Activated CD4-positive, alpha-beta memory T cell treated with anti-CD3 and anti-CD28 coated beads for 36 hours (primary cell): ENCODE results near the gene KCNA3. TPM values are rescaled to one million over a fixed set of nuclear protein-coding genes. Genes with fewer than 3 reads are reported as not detected.

Source experiments
- CTCF ChIA-PET: fragments of 350-600 bp; sonication (Branson Sonifier 250); formaldehyde crosslinking; loops from one replicate; lab custom pipeline; 2021; ENCODE audit warnings: antibody characterized with exemption, inconsistent platforms; lab: Charles Lee
- POLR2A ChIA-PET: fragments of 350-600 bp; sonication (Branson Sonifier 250); formaldehyde crosslinking; loops from one replicate; lab custom pipeline; 2021; ENCODE audit warnings: antibody characterized with exemption; lab: Charles Lee
- DNase-seq: peaks from one replicate; pipeline ENCODE4 v3.0.0-alpha.2; 2020
- H3K27ac Mint-ChIP-seq: one replicate; pipeline ENCODE4 v1.8.0; 2021; ENCODE audit warnings: mixed read lengths
- H3K27me3 Mint-ChIP-seq: one replicate; pipeline ENCODE4 v1.8.0; 2021; ENCODE audit warnings: mixed read lengths
- H3K36me3 Mint-ChIP-seq: one replicate; pipeline ENCODE4 v1.8.0; 2021; ENCODE audit warnings: mixed read lengths
- H3K4me1 Mint-ChIP-seq: one replicate; pipeline ENCODE4 v1.8.0; 2021; ENCODE audit warnings: low read depth, mixed read lengths
- H3K4me3 Mint-ChIP-seq: one replicate; pipeline ENCODE4 v1.8.0; 2021; ENCODE audit warnings: mild to moderate bottlenecking, mixed read lengths
- H3K9me3 Mint-ChIP-seq: one replicate; pipeline ENCODE4 v1.8.0; 2021; ENCODE audit warnings: mixed read lengths
- intact Hi-C: fragments of 100-400 bp; cut with micrococcal nuclease; formaldehyde crosslinking; loops from one replicate; pipeline ENCODE4 v1.15.1; 2023
- total RNA-seq, 2 experiments: library from RNA; stranded (reverse); gene quantifications; one replicate each; pipeline ENCODE4 v1.2.3, GENCODE V29; 2021

Gene KCNA3
- total RNA-seq: 10 to 100 TPM; 25.2 to 25.6 TPM

- peak; percentile 72 for DNase-seq
- intact Hi-C loops: loop anchor here (5.0 kb wide), 2 partner anchors 288 to 337 kb away; partner anchors contain the start of genes LRIF1 and RBM15
- H3K36me3 Mint-ChIP-seq: peaks cover 40% of the 10 kb centered on the region
- peaks cover 29% of the 10 kb centered on the region for H3K4me1 Mint-ChIP-seq
- H3K4me3 Mint-ChIP-seq: peak within 1 kb of the TSS; percentile 95
- POLR2A ChIA-PET: interaction anchor here (1.0 to 7.7 kb wide), 6 partner anchors 12 to 200 kb away, joined by 4 to 92 read pairs (median 18); partner anchors contain the start of gene CD53
- H3K27me3 Mint-ChIP-seq: no peaks in the 10 kb centered on the region
- no peaks in the 10 kb centered on the region for H3K9me3 Mint-ChIP-seq
- peak within 1 kb of the TSS; percentile 97 for H3K27ac Mint-ChIP-seq
- CTCF ChIA-PET: interaction anchor here (0.7 to 2.8 kb wide), 8 partner anchors 12 to 107 kb away, joined by 3 to 14 read pairs (median 6); no protein-coding TSS in a partner anchor
Observed at GRCh38 chr1:110674337-110675059, at the start of gene KCNA3. TSS of gene KCNA3 (minus strand) at chr1:110674940. CDS start at chr1:110674809, 131 bp downstream.

- Mint-ChIP-seq H3K27ac (no peak overlapping the region), H3K36me3 (no peaks in the 10 kb centered on the region), H3K4me3 (no peak overlapping the region), H3K4me1 (peaks cover 19% of the 10 kb centered on the region), H3K9me3 (no peaks in the 10 kb centered on the region), H3K27me3 (no peaks in the 10 kb centered on the region)
- CTCF ChIA-PET: no interaction called here
- DNase-seq: no peak
- intact Hi-C loops: no loop called here
- POLR2A ChIA-PET: no interaction called here
Observed at GRCh38 chr1:110722807-110723206, 48.1 kb upstream of the KCNA3 start.

GRCh38 chr1:110719908-110720307 lies 45.2 kb upstream of the KCNA3 start:
- Mint-ChIP-seq H3K9me3 (no peaks in the 10 kb centered on the region), H3K27me3 (no peaks in the 10 kb centered on the region), H3K4me1 (no peaks in the 10 kb centered on the region), H3K4me3 (no peak overlapping the region), H3K27ac (no peak overlapping the region), H3K36me3 (no peaks in the 10 kb centered on the region)
- POLR2A ChIA-PET: no interaction called here
- CTCF ChIA-PET: no interaction called here
- intact Hi-C loops: no loop called here
- no peak for DNase-seq

- Mint-ChIP-seq H3K27me3 (no peaks in the 10 kb centered on the region), H3K27ac (no peak overlapping the region), H3K4me1 (no peaks in the 10 kb centered on the region), H3K9me3 (no peaks in the 10 kb centered on the region), H3K4me3 (no peak overlapping the region), H3K36me3 (no peaks in the 10 kb centered on the region)
- ChIA-PET CTCF (interaction anchor here (0.5 to 1.4 kb wide), 2 partner anchors 194 to 307 kb away, joined by 3 read pairs; no protein-coding TSS in a partner anchor), POLR2A (no interaction called here)
- no peak for DNase-seq
- intact Hi-C loops: no loop called here
Observed at GRCh38 chr1:110718452-110718851, 43.7 kb upstream of the KCNA3 start.

- H3K36me3 Mint-ChIP-seq: no peaks in the 10 kb centered on the region
- no peak overlapping the region for H3K4me3 Mint-ChIP-seq
- no peak overlapping the region for H3K27ac Mint-ChIP-seq
- intact Hi-C loops: no loop called here
- peaks cover 7% of the 10 kb centered on the region for H3K4me1 Mint-ChIP-seq
- no peaks in the 10 kb centered on the region for H3K9me3 Mint-ChIP-seq
- POLR2A ChIA-PET: no interaction called here
- CTCF ChIA-PET: interaction anchor here (1.2 to 1.4 kb wide), 2 partner anchors 97 to 193 kb away, joined by 3 to 5 read pairs; no protein-coding TSS in a partner anchor
- DNase-seq: no peak
- H3K27me3 Mint-ChIP-seq: no peaks in the 10 kb centered on the region
Observed at GRCh38 chr1:110717179-110717578, 42.4 kb upstream of the KCNA3 start.

GRCh38 chr1:110714374-110714995 lies 39.7 kb upstream of the KCNA3 start:
- ChIA-PET CTCF (interaction anchor here (0.6 to 1.3 kb wide), 4 partner anchors 13 to 114 kb away, joined by 3 to 4 read pairs (median 3); no protein-coding TSS in a partner anchor), POLR2A (interaction anchor here (0.9 kb wide), 1 partner anchor 376 kb away, joined by 3 read pairs; the partner anchor contains the start of gene RBM15)
- Mint-ChIP-seq H3K4me3 (no peak overlapping the region), H3K27me3 (no peaks in the 10 kb centered on the region), H3K4me1 (peaks cover 17% of the 10 kb centered on the region), H3K27ac (no peak overlapping the region), H3K9me3 (no peaks in the 10 kb centered on the region), H3K36me3 (no peaks in the 10 kb centered on the region)
- DNase-seq: no peak
- intact Hi-C loops: no loop called here

- Mint-ChIP-seq H3K27ac (no peak overlapping the region), H3K4me1 (peaks cover 17% of the 10 kb centered on the region), H3K27me3 (no peaks in the 10 kb centered on the region), H3K4me3 (no peak overlapping the region), H3K36me3 (no peaks in the 10 kb centered on the region), H3K9me3 (no peaks in the 10 kb centered on the region)
- ChIA-PET CTCF (interaction anchor here (0.6 to 0.8 kb wide), 2 partner anchors 20 to 169 kb away, joined by 3 read pairs; no protein-coding TSS in a partner anchor), POLR2A (no interaction called here)
- intact Hi-C loops: no loop called here
- DNase-seq: no peak
Observed at GRCh38 chr1:110713221-110713620, 38.5 kb upstream of the KCNA3 start.

- Mint-ChIP-seq H3K27me3 (no peaks in the 10 kb centered on the region), H3K4me1 (peaks cover 17% of the 10 kb centered on the region), H3K4me3 (no peak overlapping the region), H3K9me3 (no peaks in the 10 kb centered on the region), H3K36me3 (no peaks in the 10 kb centered on the region), H3K27ac (no peak overlapping the region)
- ChIA-PET POLR2A (no interaction called here), CTCF (interaction anchor here (1.6 to 4.1 kb wide), 2 partner anchors 24 to 55 kb away, joined by 3 to 23 read pairs; no protein-coding TSS in a partner anchor)
- intact Hi-C loops: no loop called here
- no peak for DNase-seq
Observed at GRCh38 chr1:110710314-110710713, 35.6 kb upstream of the KCNA3 start.

GRCh38 chr1:110708974-110709440 lies 34.3 kb upstream of the KCNA3 start:
- Mint-ChIP-seq H3K36me3 (no peaks in the 10 kb centered on the region), H3K9me3 (no peaks in the 10 kb centered on the region), H3K27ac (no peak overlapping the region), H3K4me3 (no peak overlapping the region), H3K4me1 (peaks cover 17% of the 10 kb centered on the region), H3K27me3 (peaks cover 3% of the 10 kb centered on the region)
- DNase-seq: no peak
- intact Hi-C loops: no loop called here
- CTCF ChIA-PET: interaction anchor here (4.1 kb wide), 1 partner anchor 56 kb away, joined by 23 read pairs; no protein-coding TSS in a partner anchor
- POLR2A ChIA-PET: no interaction called here

- Mint-ChIP-seq H3K4me1 (peaks cover 11% of the 10 kb centered on the region), H3K4me3 (no peak overlapping the region), H3K9me3 (no peaks in the 10 kb centered on the region), H3K27ac (no peak overlapping the region), H3K27me3 (peaks cover 3% of the 10 kb centered on the region), H3K36me3 (no peaks in the 10 kb centered on the region)
- DNase-seq: no peak
- ChIA-PET POLR2A (no interaction called here), CTCF (interaction anchor here (0.5 to 1.2 kb wide), 5 partner anchors 22 to 211 kb away, joined by 3 to 4 read pairs (median 3); no protein-coding TSS in a partner anchor)
- intact Hi-C loops: no loop called here
Observed at GRCh38 chr1:110707232-110707631, 32.5 kb upstream of the KCNA3 start.

GRCh38 chr1:110706621-110707020 lies 31.9 kb upstream of the KCNA3 start:
- intact Hi-C loops: no loop called here
- no peak overlapping the region for H3K4me3 Mint-ChIP-seq
- POLR2A ChIA-PET: no interaction called here
- CTCF ChIA-PET: interaction anchor here (0.5 to 1.2 kb wide), 5 partner anchors 22 to 211 kb away, joined by 3 to 4 read pairs (median 3); no protein-coding TSS in a partner anchor
- no peaks in the 10 kb centered on the region for H3K9me3 Mint-ChIP-seq
- peaks cover 6% of the 10 kb centered on the region for H3K4me1 Mint-ChIP-seq
- no peaks in the 10 kb centered on the region for H3K36me3 Mint-ChIP-seq
- DNase-seq: no peak
- H3K27ac Mint-ChIP-seq: no peak overlapping the region
- H3K27me3 Mint-ChIP-seq: peaks cover 3% of the 10 kb centered on the region

GRCh38 chr1:110702260-110702659 lies 27.5 kb upstream of the KCNA3 start:
- no peaks in the 10 kb centered on the region for H3K36me3 Mint-ChIP-seq
- H3K9me3 Mint-ChIP-seq: no peaks in the 10 kb centered on the region
- no peak overlapping the region for H3K27ac Mint-ChIP-seq
- H3K27me3 Mint-ChIP-seq: peaks cover 3% of the 10 kb centered on the region
- CTCF ChIA-PET: no interaction called here
- POLR2A ChIA-PET: no interaction called here
- intact Hi-C loops: no loop called here
- no peaks in the 10 kb centered on the region for H3K4me1 Mint-ChIP-seq
- no peak for DNase-seq
- no peak overlapping the region for H3K4me3 Mint-ChIP-seq
